HPDE6-E6E7 (cell line): Measurements from ENCODE around the gene SH3BP4.

ENCODE experiments used
- DNase-seq: peaks from one replicate; pipeline ENCODE4 v3.0.0; 2011; ENCODE audit warnings: missing footprints; ENCODE audit errors: extremely low spot score

SH3BP4 gene, protein sequence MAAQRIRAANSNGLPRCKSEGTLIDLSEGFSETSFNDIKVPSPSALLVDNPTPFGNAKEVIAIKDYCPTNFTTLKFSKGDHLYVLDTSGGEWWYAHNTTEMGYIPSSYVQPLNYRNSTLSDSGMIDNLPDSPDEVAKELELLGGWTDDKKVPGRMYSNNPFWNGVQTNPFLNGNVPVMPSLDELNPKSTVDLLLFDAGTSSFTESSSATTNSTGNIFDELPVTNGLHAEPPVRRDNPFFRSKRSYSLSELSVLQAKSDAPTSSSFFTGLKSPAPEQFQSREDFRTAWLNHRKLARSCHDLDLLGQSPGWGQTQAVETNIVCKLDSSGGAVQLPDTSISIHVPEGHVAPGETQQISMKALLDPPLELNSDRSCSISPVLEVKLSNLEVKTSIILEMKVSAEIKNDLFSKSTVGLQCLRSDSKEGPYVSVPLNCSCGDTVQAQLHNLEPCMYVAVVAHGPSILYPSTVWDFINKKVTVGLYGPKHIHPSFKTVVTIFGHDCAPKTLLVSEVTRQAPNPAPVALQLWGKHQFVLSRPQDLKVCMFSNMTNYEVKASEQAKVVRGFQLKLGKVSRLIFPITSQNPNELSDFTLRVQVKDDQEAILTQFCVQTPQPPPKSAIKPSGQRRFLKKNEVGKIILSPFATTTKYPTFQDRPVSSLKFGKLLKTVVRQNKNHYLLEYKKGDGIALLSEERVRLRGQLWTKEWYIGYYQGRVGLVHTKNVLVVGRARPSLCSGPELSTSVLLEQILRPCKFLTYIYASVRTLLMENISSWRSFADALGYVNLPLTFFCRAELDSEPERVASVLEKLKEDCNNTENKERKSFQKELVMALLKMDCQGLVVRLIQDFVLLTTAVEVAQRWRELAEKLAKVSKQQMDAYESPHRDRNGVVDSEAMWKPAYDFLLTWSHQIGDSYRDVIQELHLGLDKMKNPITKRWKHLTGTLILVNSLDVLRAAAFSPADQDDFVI

DNA sequence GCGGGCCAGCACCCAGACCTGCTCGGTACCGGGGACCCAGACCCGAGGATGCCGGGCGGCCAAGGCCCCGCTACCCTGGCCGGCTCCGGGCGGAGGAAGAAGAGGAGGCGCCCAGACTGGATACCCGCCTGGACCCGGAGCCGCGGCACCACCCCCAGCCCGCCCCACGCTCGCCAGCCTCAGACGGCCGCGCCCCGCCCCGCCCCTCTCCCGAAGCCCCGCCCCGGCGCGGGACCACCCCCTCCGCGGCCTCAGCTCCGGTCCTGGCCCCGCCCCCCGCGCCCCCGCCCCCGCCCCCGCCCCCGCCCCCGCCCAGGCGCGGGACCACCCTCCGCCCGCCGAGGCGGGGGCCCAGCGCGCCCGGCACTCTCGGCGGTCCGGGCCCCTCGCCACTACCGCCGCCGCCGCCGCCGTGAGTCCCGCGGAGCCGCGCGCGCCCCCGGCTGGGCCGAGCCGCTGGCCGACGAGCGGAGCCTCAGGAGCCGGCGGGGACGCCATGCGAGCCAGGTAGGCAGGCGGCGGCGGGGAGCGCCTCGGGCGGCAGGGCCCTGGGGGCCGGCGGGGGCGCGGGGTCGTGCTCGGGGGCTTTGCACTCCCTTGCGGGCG lies at the start of gene SH3BP4:
TSS of gene SH3BP4 (plus strand) at position 354 of the 606 bp plus-strand sequence. CDS start 82,986 bp downstream, outside the sequence.
- peak; percentile 71 for DNase-seq

DNA sequence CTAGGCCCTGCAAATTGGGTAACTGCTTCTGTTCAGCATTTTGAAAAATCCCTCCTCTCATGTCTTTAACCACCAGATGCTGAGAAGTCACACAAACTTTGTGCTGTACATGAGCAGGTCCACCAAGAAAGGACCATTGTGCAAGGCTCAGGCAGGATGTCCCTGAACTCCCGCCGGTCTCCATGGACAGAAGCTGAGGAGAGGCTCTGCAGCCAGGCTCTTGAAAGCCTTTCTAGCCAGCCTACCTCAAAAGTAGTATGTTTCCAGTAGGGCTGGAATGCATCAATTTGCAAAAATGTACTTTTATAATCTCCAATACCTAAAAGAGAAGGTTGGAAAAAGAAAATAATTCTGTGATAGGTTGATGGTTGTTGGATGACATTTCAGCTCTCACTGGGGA lies 47.0 kb upstream of the SH3BP4 start:
- DNase-seq, result no peak

DNA sequence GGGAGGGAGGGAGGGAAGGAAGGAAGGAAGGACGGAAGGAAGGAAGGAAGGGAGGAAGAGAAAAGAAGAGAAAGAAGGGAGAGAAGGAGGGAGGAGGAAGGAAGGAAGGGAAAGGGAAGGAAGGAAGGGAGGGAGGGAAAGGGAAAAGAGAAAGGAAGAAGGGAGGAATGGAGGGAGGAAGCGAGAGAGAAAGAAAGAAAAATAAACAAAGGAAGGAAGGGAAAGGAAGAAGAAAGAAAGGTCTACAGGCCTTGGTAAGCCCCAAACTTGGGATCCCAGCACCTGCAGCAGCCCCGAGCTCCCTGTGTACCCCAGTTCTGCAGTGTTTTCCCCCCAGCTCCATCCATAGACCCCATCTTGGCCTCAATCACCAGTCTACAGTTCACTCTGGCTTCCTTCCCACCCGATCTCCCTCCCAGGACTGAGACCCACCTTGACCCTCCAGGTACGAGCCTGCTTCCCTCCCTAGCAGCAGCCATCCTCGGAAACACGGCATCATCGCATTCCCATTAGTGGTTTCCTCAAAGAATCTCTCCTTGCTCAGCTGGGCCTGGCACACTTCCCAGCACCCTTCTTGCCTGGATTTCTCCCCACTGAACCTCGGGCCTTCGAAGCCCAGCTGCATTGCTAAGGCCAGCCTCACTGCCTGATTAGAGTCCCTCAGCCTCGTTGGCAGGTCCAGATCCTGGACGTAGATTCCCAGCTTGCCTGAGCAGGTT lies 46.1 kb upstream of the SH3BP4 start:
- no peak for DNase-seq

DNA sequence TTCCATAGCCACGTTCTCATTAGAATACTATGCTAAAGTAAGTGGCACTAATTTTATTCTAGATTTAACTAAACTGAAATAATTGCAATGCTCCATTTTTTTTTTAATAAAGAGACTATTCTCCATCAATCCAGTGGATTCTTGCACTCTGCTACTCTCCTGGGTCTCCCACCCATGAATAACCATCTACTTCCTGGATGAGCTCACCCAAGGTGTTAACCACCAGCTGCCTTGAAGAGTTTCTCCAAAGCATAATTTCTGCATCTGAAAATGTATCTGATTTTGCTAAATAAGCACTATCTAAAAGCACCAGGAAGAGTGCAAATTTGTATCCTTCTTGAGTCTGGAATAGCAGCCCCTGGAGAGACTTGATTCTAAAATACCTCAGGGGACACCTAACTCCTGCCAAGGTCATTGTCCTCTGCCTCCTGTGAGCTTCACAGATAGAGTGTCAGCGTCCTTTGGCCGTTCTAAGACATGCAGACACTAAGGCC lies 41.6 kb upstream of the SH3BP4 start:
- DNase-seq, result no peak

DNA sequence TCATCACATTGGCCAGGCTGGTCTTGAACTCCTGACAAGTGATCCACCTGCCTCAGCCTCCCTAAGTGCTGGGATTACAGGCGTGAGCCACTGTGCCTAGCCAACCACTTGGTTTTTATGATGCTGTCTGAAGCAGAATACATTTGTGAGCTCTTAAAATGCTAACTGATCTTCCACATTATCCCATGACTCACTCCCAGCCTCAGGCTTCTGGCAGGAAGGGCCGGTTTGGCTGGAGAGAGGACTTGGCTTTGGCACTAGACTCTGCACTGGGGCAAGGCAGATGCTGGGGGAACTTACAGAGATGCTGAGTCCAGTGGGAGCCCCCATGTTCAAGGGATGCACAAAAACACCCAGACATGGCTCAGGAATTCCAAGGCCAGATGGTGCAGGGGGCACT lies 40.5 kb upstream of the SH3BP4 start:
- DNase-seq, result peak; percentile 60

DNA sequence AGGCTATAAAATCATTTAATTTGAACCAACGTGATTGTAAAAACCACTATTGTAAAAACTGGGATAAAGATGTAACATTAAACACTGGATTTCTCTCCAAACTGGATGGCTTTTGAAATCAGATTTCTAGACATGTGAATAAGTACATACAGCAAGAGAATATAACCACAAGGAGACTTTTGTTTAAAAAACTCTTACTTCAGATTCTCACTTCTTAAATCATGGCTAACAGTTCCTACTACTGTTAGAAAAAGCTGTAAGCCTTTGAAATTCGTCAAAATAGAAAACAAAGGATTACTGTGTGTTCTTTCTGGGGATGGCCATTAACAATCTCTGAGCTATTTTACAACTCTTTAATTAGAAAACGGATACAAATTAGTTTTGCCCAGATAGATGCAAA lies 39.4 kb upstream of the SH3BP4 start:
- no peak for DNase-seq

DNA sequence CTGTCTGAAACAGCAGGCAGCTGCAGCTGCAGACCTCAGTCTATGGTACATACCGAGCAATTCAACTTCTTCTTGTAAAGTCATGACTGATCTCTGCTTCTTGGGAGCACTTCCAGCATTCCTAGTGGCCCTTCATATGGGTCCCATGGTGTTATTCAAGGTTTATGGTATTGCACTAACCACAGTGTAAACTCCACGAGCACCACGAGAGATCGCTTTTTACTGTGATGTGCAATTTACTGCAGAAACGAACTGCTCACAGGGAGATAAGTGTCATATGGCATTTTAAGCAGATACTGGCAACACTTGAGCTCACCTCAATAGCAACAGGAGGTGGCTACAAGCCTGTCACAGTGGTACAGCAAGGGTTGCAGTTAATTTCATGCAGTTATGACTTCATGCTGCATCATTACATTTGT lies 38.6 kb upstream of the SH3BP4 start:
- no peak for DNase-seq

DNA sequence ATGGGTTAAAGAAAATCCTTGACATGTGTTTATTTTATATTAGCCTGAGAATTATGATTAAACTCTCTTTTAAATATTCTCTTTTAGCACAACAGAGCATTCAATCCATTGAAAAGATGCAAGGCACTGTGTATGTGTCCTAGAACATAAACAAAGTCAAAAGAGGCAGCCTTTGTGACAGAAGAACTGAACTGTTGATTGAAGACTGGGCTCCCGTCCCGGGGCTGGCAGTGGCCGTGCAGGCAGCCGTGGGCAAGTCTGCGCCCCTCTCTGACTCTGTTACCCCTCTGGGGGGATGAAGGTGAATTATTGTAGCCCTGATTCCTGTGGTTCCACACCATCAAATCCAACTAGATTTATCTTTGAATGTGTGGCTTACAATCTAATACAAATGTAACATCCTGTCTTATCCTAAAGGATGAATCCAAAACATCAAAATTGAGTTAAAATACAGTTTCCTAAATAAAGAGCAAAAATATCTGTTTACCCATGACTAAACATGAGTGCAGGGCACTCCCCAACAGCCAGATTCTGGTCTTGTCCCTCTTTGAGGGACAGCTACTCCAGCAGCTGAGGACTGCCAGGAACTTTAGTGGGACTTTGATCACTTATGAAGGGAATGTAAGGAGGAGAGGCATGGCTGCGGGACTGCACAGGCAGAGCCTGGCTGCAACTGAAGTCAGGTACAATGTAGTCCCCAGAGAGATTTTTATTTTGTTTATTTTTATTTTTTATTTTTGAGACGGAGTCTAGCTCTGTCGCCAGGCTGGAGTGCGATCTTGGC lies 37.3 kb upstream of the SH3BP4 start:
- no peak for DNase-seq

DNA sequence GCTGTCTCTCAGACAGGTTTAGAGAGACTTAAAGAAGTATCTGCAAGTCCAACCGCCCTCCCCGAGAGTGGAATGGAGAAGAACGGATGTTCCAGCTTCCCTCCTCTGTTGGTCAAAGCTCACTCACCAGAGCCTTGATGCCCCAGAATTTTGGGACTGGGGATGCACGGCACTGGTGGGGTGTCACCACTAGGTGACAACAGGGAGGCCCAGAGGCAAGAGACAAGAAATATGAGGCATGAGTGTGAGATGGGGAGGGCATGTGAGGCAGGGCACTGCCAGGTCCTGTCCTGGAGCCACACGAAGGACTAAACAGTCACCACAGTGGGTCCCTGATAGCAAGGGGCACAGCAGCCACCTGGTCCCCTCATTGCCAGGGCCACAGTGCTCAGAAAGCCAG lies 35.1 kb upstream of the SH3BP4 start:
- DNase-seq, result no peak

DNA sequence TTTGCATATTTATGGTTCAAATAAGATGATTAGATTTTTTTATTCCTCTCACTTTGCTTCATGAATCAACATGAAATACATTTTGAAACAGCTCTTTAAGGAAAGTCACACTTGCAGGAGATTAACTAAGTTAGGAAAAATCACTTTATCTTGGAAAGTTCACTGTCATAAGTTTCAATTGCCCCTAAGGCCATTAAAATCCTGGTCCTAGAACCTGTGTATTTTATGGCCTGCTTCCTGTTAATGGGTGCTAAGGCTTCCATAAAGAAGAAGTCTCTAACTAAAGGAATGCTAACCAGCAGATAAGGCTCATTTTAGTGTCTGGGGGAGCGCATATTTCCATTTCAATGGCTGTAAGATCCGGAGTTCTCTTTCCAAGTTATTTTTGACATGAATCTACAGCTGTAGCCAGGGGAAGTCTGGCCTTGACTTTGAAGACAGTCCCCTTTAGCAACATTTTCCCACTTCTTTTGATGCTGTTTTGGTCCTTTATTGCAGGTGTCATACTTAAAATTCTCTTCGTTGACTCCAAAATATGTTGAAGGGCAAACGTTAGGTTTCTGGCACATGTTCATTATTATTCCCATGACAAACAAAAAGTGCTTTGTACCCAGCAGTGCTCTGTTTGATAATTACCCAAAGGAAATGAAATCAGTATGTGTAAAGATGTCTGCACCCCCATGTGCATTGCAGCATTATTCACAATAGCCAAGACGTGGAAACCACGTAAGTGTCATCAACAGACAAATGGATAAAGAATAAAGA lies 34.4 kb upstream of the SH3BP4 start:
- no peak for DNase-seq

DNA sequence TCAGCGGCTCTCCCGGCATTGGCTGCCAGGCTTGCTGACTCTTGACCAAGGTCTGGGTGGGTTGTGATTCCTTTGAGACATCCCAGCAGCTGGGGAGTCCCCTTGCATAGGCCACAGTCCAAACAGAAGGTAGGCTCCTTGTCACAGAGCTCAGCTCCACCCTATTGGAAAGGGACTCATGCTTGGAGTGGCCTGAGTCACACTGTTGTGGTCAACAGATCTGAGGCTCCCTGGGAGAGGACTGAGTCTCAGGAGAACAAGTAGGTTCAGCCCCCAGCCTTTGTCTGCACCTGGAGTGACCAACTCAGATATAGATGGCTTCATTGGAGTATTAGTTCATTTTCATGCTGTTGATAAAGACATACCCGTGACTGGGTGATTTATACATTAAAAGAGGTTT lies 32.1 kb upstream of the SH3BP4 start:
- no peak for DNase-seq

DNA sequence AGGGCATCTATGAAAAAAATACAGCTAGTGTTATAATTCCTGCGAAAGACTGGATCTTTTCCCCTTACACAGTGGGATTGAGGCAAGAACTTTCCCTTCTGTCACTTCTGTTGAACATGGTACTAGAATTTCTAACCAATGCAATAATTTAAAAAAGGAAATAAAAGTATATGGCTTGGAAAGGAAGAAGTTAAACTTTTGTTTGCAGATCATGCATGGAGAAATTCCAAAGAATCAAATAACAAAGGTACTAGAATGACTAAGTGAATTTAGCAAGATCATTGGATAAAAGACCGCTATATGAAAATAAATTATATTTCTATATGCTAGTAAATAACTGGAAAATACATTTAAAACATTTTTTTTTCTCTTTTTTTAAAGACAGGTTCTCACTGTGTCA lies 31.0 kb upstream of the SH3BP4 start:
- DNase-seq, result no peak

DNA sequence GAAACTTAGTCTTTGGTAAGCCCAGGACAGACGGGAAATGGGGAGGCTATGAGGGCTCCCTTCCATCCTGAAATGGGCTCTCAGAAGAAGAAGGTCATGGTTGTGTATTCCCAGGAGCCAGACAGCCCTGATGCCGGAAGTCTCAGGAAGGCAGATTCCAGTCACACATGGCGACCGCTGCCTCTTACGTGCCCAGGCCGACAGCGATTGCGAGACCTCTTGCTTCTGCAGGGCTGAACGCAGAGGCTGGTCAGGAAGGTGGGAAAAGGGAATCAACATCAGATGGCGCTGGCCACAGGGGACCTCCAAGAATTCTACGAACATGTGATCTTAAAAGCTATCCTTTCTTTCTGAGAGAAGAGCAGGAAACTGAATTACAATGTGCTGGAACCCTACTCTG lies 22.8 kb upstream of the SH3BP4 start:
- DNase-seq, result no peak

DNA sequence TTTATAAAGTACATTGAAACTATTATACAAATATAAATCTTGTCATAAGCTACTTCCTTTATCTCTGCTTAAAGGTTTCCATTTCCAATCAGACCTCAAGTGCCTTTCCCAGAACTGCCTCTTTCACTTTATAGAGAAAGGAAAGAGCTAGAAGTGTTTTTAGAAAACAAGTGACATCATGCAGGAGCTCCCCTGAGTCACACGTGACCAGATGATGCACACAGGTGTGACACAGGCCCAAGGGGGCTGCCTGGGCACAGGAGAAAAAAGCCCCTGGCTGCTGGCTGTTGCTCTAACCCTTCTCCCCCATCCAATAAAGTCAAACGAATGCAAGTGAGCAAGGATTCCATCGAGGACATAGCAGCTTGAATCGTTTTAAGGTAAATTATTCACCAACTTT lies 21.4 kb upstream of the SH3BP4 start:
- DNase-seq, result no peak

DNA sequence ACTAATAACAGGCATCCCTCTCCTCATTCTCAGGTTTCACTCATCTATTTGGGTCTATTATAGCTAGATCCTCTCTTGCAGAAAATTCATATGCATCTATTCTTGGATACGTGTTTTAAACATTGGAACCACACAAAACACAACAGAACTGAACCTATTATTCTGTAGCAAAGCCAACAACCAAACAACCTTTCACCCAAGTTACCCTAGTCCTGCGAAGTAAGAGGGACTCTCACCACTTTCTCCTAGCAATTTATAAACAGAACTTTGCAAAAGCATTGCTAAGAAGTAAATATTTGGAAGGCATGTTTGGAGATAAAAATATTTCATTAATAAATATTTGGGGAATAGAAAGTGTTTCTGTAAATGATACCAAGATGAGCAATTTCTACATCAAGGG lies 20.4 kb upstream of the SH3BP4 start:
- no peak for DNase-seq

DNA sequence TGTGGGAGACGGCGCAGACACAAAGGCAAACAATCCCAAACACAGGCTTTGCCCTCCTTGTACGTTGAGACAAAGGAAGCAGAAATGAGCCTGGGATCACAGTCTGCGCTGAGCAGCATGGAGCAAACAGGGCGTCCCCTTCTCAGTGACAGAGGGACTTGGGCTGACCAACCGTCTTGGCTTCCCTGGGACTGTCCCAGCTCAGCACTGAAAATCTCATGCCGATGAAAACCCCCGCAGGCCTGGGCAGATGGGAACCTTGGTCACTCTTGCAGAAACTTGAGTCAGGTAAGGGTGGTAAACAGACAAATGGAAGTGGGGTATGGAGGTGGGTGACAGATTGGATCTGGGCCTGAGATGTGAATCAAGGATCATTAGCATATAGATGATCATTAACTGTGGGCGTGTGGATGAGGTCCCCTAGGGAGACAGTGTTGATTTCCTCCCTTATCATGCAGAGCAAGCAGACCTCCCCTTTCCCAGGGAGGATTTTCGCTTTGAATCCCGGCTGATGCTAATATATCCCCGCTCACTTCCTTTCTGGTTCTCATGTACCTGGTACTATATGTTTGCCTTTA lies 19.1 kb upstream of the SH3BP4 start:
- DNase-seq, result no peak

DNA sequence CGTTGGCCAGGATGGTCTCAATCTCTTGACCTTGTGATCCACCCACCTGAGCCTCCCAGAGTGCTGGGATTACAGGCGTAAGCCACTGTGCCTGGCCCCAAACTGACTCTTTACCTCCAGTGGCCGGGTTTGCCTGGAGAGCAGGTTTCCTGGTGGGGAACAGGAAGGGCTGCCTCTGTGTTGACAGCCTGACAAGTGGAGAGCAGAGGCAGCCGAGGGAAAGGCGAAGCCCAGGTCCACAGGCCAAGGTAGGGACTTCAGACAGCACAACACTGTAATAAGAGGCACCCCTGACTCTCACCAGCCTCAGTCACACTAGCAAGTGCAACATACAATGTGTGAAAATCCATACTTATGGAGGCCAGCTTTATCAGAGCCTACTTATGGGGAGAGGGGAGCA lies 16.5 kb upstream of the SH3BP4 start:
- DNase-seq, result no peak

DNA sequence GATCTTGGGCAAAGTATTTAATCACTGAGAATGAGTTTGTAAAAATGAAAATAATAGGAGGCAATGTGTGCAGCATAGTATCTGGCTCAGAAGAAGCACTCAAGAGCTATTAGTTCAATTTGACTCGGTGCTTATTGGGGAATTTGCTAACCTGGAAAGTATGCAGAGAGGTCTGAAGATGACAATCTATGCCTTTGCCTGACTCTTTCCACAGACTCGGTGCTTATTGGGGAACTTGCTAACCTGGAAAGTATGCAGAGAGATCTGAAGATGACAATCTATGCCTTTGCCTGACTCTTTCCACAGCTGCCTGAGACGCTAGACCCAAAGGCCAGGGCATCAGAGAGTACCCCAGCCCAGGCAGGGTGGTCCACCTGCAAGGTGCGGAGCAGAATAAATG lies 12.2 kb upstream of the SH3BP4 start:
- DNase-seq, result no peak

DNA sequence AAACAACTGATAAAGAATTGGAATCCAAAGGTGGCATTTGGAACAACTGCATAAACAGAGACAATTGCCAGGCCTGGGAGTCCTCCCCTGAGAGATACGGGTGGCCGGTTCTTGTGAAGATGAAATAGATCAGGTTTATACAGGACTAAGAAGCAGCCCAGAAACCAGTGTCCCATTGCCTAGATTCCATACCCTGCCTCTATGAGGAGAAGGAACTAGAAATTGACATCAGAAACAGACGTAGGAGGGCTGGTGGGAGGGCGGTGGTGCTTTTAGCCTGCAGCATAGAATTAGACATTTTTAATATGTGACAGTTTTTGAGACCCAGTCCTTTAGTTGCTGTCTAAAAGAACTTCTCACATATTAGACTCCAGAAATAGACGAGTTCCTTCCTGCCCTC lies 11.8 kb upstream of the SH3BP4 start:
- DNase-seq, result no peak

DNA sequence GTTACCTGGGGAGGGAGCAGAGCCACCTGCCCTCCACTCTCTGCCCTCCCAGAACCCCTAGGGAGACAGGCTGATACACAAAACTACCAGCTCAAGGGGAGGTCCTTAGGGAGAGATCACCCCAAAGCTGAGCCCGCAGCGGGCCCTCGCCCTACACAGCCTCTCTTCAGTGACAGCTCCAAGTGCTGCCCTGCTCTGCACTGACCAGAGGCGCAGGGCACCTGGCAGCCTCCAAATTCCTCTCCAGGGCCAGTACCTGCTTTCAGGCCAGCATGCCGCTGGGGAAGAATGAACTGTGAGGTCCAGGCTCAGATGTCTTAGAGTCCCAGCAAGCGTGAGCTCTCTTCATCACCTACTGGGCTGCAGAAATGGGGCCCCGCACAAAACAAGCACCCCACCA lies 11.3 kb upstream of the SH3BP4 start:
- no peak for DNase-seq
